Endothelial cell of hepatic sinusoid (primary cell): ENCODE results near the gene USE1.

Source experiments
- in situ Hi-C: cut with HindIII; loops from 2 replicates; pipeline ENCODE4 v1.10.0; 2017; ENCODE audit warnings: low sequenced_read_pairs

Gene USE1

DNA sequence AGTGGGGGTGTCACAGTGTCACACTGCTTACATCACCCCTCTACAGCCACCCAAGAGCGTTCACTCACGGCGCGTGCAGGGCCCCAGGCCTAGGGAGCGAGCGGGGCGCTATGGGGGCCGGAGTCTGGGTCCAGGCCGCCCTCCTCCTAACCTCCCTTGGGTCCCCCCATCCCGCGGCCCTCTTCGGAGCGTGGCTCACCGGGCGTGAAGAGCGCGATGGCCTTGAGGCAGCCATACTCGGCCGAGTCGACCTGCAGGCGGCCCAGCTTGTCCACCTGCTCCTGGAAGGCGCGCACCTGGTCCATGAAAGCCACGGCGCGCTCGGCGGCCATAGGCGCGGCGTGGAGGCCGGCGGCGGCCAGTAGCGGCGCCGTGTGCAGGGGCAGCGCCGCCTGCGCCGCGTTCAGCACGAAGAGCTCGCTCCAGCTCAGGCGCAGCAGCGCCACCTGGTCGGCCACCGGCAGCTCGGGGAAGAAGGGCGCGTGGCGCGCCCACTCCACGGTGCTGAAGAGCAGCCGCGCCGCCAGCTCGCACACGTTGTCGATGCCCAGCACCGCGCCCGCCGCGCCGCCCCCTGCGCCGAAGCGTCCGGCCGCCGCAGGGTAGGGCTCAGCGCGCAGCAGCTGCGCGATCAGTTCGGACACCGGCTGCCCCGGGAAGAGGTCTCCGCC, 20.3 kb downstream of the USE1 start:
- in situ Hi-C loops = no loop called here

DNA sequence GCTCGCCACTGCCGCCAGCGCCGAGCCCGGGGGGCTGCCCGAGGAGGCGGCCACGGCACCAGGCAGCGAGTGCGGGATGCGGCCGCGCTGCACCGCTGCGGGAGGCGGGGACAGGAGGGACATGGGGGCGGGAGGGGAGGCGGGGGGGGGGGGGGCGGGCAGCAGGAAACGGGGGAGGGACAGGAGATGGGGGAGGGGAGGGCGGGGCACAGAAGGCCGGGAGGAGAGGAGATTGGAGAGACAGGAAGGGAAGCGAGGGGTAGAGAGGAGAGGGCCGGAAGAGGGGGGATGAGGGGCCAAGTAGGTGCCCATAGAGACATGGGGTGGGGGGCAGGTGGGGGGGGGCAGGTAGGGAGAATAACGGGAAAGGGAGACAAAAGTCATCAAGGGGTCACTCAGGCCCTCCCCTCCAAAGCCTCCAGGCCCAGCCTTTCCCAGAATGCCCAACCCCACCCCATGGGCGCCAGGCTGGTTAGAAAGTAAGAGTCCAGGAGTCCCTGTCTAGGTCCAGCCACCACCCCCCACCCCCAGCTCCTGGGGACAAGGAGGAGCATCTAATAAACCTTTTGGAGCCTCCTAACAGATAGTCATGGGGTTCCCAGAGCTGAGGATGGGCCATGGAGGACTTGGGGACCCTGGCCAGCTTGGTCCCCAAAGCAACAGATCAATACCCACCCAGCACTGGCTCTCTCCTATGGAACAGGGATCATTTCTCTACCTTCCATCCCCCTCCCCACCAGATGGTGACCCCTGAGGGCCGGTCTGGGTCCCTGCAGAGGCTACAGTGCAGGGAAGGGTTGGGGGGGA, 21.0 kb downstream of the USE1 start:
- in situ Hi-C loops = no loop called here

DNA sequence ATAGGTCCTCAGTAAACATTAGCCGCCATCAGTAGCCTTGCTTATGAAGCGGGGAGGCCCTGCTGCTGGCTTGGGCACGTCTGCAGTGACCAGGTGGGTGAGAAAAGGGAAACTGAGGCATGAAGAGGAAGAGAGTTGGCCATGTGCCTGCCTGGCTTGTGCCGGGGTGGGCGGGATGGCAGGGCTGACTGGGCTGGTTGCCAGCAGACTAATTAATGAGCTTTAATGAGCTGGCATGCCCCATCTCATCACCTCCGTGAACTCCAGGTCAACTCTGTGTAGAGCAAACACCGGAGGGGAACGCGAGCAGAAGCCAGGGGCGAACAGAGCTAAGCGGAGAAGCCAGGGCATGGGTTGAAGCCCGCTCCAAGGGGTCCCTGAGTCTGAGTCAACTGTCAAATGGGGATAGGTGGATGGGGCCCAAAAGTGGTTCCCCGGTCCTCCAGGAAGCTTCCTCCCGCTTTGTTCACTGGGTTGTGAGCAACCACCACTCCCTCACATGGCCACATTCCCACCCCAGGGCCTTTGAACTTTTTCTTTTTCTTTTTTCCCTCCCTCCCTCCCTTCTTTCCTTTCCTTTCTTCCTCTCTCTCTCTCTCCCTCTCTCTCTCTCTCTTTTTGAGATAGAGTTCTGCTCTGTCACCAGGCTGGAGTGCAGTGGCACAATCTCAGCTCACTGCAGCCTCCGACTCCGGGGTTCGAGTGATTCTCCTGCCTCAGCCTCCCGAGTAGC, 21.8 kb downstream of the USE1 start:
- in situ Hi-C loops = no loop called here

DNA sequence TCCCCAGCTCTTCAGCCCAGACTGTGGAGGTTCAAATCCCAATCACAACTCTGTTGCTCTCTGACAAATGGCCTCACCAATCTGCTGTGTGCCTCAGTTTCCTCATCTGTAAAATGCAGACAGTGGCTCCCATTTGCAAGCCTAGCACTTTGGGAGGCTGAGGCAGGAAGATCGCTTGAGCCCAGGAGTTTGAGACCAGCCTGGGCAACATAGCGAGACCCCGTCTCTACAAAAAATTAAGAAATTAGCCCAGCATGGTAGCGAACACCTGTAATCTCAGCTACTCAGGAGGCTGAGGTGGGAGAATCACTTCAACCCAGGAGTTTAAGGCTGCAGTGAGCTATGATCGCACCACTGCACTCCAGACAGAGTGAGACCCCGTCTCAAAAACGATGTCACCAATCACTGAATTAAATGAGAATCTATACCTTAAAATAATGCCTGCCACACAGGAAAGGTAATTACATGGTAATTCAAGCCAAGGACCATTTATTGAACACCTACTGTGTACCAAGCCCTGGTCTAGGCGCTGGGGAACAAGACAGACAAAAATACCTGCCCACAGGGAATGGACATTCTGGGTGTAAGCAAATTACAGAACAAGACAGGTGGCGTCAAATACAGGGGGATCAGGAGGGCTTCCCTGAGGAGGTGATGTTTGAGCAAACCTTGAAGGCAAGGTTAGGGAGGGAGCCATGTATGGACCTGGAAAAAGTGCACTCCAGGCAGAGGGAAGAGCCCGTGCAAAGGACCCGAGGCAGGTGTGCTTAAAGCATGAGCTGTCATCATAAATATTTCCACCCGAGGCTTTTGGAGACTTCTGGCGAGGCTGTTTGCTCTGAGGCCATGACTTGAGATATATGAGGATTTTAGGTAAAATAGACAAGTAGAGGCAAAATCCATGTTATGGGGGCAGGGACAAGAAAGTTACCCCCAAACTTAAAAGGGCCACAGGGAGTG, 22.9 kb downstream of the USE1 start:
- in situ Hi-C loops = no loop called here

DNA sequence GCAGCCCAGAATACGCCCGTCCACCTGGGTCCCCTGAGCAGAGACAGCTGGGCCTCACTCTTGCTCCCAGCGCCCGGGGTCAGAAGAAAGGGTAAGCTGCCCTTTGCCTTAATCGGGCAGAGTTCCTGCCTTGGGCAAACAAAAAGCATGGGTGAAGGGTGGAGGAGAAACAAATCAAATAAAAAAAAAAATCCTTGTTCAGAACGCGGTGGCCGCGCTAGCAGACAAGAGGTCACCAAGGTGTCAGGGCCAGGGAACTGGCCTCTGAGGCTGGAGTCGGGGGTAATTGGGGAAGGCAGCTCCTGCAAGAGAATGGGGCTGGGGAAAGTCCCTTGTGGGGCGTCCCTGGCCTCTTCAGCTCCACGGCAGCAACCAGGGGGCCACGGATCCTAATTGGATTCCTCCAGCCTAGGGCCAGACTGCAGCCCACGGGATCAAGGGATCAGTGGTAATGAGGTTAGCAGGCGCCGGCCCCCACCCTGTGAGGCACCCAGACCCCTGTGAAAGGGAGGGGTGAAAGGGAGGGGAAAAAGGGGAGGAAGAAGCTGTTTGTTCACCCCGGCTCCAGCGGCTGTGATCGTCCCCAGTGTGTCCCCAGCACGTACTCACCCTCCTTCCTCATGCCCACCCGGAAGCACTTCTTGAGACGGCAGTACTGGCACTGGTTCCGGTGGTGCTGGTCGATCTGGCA, 25.1 kb downstream of the USE1 start:
- in situ Hi-C loops = loop anchor here (10.0 kb wide), 2 partner anchors 65 to 75 kb away; partner anchors contain the start of genes ABHD8, DDA1 and MRPL34

DNA sequence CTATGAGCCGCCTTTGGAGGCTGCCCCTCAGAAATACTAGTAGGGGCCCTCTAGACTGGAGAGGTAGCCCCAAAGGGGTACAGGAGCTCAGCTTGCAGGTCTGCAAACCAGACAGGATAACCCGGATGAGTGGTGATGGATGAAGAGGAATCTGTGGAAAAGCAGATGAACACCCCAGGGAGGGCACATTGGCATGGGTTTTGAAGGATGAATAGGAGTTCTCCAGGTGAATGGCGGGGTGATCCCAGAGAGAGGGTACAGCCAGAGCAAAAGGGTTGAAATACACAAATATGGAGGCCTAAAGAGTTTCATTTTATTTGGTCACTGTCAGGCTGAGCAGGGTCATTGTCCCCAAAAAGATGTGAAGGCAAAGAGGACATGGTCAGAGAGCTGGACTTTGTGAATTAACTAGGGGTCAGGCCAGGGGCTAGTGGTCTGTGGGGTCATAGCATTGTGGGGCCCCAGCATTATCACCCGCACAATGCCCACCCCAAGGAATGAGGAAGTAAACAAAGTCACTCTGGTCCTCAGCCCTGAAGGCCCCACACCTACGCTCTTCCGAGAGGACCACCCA, 25.8 kb downstream of the USE1 start:
- in situ Hi-C loops = loop anchor here (10.0 kb wide), 2 partner anchors 64 to 76 kb away; partner anchors contain the start of genes ABHD8, DDA1 and MRPL34

DNA sequence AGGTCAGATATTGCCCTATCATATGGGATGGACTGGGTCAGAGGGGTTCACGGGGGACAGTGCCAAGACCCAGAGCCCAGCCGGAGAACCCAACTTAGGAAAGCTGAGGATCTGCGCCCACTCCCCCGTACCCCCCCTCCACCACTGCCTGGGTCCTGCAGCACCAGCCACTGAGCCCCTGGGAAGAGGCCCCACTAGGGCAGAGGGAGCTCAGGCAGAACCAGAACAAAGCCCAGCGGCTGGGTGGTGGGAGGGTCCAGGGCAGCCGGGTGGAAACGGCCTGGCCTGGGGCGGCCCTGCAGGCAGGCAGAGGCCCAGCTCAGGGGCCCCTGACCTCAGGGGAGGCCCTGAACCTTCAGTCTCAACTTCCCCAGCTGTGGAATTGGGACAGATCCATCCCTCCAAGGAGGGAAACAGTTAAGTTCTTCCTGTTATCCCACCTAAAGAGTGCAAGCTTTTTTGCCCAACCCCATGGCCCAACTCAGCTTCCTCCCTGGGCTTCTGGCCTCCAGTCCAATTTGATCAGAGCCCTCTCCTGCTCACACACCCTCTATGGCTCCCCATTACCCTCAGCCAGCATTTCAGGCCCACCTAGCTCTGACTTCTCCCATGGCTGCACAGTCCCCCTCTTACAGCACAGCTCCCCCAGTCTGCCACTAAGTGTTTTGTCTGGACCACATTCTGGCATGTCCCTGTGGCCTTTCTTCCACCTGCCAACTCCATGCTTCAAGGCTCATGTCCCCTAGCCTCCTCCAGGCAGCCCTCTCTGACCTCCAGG, 27.5 kb downstream of the USE1 start:
- in situ Hi-C loops = loop anchor here (10.0 kb wide), 2 partner anchors 62 to 78 kb away; partner anchors contain the start of genes ABHD8, DDA1 and MRPL34

DNA sequence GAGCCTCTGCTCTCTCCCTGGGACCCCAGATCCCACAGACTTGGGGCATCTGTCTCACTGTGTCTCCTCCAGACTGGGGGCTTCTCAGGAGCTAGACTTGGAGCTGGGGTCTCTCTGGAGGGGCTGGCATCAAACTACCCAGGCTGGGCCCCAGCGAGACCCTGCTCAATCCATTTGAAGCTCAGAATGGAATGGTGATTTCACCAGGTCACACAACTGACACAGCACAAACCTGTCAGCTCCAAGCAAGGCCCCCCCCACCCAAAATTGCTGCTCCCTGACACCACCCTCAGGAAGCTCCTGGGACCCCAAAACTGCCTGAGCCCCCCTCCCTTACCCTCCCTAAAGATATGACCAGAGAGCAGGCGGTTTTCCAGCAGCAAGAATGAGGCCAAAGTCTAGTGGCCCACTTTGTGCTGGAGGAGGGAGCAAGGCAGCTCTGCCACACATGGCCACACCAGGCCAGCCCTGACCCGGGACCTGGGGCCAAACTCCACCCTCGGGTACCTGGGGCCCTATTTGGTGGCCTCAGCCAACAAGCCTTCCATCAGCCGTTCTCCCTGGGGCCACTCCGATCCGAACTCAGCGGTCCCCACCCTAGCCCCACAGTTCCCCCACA, 28.2 kb downstream of the USE1 start:
- in situ Hi-C loops = loop anchor here (10.0 kb wide), 2 partner anchors 61 to 79 kb away; partner anchors contain the start of genes ABHD8, DDA1 and MRPL34

DNA sequence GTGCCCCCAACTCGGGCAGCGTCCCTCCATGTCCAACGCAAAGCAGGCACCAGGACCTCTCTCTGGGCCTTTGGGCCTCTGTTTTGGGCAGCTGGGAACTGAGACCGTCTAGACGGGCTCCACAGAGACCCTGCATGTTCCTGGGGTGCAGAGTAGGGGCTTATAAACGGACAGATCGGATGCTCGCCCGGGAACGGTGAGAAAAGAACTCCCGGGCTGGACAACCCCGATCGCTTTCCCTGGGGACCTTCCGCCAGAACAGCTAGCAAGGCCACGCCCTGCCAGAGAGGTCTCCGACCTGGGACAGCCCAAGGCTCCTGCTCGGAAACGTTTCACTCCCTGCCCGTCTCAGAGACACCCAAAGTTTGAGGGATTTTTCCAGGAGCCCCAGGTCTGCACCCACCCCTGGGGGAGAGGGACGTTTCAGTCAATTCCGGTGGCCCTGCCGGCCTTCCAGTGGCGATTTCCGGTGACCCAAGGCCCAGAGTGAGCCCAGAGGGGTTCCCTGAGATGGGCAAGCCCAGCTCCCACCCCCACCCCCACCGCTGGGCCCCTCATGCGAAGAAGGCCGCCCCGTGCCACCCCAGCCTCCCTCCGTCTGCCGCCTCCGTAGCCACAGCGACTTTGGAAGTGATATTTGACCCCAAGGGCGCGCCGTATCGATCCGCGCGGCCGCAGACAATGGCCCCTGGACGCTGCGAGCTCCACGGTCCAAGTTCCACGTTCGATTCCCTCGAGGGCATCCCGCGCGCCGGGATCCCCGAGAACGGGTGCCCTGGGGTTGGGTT, 28.9 kb downstream of the USE1 start:
- in situ Hi-C loops = loop anchor here (10.0 kb wide), 2 partner anchors 61 to 79 kb away; partner anchors contain the start of genes ABHD8, DDA1 and MRPL34

DNA sequence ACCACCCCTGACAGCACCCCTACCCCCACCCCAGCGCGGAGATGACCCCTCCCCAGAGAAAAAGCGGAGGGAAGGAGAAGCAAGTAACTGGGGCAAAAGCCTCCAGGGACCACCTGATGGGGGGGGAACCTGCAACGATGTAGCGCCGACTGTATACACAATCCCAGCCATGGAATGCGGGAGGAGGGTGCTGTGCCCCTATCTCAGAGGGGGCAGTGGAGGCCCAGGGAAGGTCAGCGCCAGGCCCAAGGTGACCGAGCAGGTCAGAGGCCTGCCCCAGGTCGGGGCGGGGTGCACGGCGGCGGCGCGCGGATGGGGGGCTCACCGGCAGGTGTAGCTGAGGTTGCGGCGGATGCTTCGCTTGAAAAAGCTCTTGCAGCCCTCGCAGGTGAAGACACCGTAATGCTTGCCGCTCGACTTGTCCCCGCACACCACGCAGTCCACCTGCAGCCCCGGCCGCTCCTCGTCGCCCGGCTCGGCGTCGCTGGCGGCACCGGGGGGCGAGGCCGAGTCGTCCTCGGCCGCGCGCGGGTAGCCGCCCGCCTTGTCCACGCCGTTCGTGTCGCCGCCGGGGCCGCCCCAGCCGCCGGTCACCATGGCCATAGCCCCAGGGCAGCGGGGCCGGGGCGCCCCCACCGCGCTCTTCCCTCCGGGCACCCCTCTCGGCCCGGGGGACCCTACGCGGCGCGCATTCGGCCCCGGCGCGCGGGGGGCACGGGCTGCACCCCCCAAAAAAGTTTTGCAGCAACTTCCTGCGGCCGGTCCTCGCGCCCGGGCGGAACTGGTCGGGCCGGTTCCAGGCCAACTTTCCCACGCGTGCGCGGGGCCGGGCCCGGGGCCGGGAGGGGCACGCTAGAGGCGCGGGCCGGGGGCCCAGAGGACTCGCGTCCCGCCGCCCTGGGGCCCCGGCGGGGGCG, 29.7 kb downstream of the USE1 start:
- in situ Hi-C loops = loop anchor here (10.0 kb wide), 2 partner anchors 60 to 80 kb away; partner anchors contain the start of genes ABHD8, DDA1 and MRPL34

DNA sequence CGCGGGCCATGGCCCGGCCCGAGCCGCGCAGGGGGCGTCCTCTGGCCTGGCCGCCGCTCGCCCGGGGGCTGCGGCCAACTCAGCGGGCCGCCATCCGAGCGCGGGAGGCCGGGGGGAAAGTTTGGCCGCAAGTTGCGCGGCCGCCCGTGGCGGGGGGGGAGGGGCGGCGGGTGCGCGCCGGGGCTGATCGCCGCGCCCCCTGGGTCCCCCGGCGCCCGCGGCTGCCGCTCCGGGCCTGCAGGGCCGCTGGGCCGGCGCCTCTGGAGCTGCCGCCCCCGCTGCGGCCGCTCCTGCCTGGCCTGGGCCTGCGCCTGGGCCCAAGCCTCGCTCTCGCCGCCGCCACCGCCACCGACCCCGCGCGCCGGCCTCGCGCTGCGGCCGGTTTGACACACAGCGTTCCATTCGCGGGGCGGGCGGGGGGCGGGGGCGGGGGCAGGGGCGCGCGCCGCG, 30.4 kb downstream of the USE1 start, which contains the start of gene NR2F6:
Gene NR2F6, minus strand, starts transcription at position 385 of the 450 bp plus-strand sequence. CDS start 699 bp downstream, outside the sequence.
- in situ Hi-C loops = loop anchor here (10.0 kb wide), 2 partner anchors 59 to 81 kb away; partner anchors contain the start of genes ABHD8, DDA1 and MRPL34

DNA sequence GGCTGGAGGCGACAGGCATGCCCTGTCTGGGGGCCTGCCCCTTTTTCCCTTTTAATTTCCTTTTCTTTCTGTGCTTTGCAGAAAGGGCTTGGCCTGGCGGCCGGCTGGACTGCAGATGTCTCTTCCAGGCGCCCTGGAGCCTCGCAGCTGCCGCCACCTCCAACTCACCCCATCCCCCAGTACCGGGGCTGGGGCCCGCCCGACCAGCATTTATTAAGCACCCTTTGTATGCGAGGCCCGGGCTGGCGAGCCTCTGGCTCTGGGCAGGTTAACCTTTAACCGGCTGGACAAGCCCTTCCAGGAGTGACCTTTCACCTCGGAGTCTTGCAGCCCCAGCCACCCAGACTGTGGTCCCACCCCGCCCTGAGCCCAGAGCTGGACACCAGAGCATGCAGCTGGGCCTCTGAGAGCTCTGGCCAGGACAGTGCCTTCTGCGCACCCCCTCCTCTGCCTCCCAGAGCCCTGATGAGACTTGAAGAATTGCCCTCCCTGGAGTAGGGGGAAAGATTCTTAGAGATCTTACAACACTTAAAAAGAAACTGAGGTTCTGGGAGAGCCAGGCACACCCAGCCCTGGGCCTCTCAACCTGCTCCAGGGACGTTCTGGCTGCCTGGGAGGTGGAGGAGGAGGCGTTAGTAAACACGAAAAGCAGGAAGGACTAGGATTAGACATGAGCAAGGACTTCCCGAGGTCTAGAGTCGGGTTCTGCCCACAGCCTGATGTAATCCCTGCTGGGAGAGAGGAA, 31.7 kb downstream of the USE1 start:
- in situ Hi-C loops = loop anchor here (10.0 kb wide), 2 partner anchors 58 to 82 kb away; partner anchors contain the start of genes ABHD8, DDA1 and MRPL34

DNA sequence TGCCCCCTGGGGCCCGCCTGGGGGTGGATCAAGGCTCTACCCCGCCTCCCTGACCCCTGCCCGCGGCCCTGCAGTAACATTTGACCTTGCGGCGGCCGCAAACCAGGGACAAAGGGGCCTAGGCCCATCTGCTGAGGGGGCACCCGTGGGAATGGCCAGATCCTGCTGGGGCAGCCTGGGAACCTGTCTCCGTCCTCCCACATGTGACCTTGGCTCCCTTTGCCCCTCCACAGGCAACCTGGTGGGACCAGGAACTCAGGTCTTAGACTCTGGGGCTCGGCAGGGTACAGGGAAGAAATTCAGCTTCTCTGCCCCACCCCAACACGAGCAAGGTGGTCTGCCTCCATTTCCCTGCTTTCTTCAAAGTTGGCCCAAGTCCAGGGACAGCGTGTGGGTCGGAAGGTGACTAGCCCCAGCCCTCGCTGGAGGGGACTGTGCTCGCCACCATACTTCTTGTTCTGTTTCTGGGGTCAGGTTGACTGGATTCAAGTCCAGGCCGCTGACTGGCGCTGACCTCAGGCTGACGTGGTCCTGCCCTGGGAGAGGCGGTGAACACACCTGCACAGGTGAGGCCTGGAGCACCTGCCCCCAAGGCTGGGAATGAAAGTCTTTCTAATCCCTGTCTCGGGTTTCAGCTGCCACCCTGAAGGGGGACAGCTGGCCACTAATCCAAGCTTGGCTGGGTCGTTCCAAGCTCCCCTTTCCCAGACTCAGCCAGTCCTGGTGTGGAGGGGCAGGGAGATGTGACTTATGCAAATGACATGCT, 33.0 kb downstream of the USE1 start:
- in situ Hi-C loops = loop anchor here (10.0 kb wide), 2 partner anchors 57 to 83 kb away; partner anchors contain the start of genes ABHD8, DDA1 and MRPL34
